H9 (cell line): ENCODE results near the gene TMEM201. TPM values are rescaled to one million over a fixed set of nuclear protein-coding genes. Genes with fewer than 3 reads are reported as not detected.

Source experiments
- DNase-seq: peaks from one replicate; pipeline ENCODE4 v3.0.0-alpha.2; 2017
- H2AFZ ChIP-seq: one replicate; pipeline ENCODE4 v1.6.1; 2013; ENCODE audit warnings: mild to moderate bottlenecking, low read length, control low read depth, moderate library complexity
- H2AK5ac ChIP-seq: 2 replicates; pipeline ENCODE4 v1.6.1; 2013; ENCODE audit warnings: low read length, control low read depth, mixed read lengths; ENCODE audit not compliant: insufficient read length
- H2BK120ac ChIP-seq: one replicate; pipeline ENCODE4 v1.6.1; 2013; ENCODE audit warnings: low read depth, mild to moderate bottlenecking, low read length, control low read depth, inconsistent platforms; ENCODE audit not compliant: poor library complexity, severe bottlenecking
- H2BK12ac ChIP-seq: 2 replicates; pipeline ENCODE4 v1.6.1; 2013; ENCODE audit warnings: low read length, control low read depth, mixed read lengths, low read depth; ENCODE audit not compliant: insufficient read length
- H2BK15ac ChIP-seq: 2 replicates; pipeline ENCODE4 v1.6.1; 2013; ENCODE audit warnings: low read depth, low read length, control low read depth
- H2BK20ac ChIP-seq: one replicate; pipeline ENCODE4 v1.6.1; 2013; ENCODE audit warnings: low read depth, mild to moderate bottlenecking, low read length, control low read depth, inconsistent platforms; ENCODE audit not compliant: poor library complexity, severe bottlenecking
- H2BK5ac ChIP-seq: 2 replicates; pipeline ENCODE4 v1.6.1; 2013; ENCODE audit warnings: low read length, control low read depth, mixed read lengths; ENCODE audit not compliant: insufficient read length
- H3K14ac ChIP-seq: 2 replicates; pipeline ENCODE4 v1.6.1; 2013; ENCODE audit warnings: low read length, control low read depth; ENCODE audit not compliant: insufficient read depth
- H3K18ac ChIP-seq: 2 replicates; pipeline ENCODE4 v1.6.1; 2013; ENCODE audit warnings: low read depth, mild to moderate bottlenecking, mixed read lengths, low read length, control low read depth; ENCODE audit not compliant: insufficient read length
- H3K23ac ChIP-seq: 2 replicates; pipeline ENCODE4 v1.6.1; 2013; ENCODE audit warnings: low read length, control low read depth, mixed read lengths, low read depth; ENCODE audit not compliant: insufficient read length
- H3K23me2 ChIP-seq: 2 replicates; pipeline ENCODE4 v1.6.1; 2013; ENCODE audit warnings: low read depth, mild to moderate bottlenecking, mixed read lengths, low read length, control low read depth; ENCODE audit not compliant: insufficient read length, poor library complexity, severe bottlenecking
- H3K27ac ChIP-seq: 2 replicates; pipeline ENCODE4 v1.5.1; 2013; ENCODE audit warnings: low read length, control low read depth, mixed read lengths, low read depth; ENCODE audit not compliant: insufficient read length
- H3K27me3 ChIP-seq: 2 replicates; pipeline ENCODE4 v1.6.1; 2013; ENCODE audit warnings: low read length, control low read depth, inconsistent platforms; ENCODE audit not compliant: insufficient read depth
- H3K4ac ChIP-seq: 2 replicates; pipeline ENCODE4 v1.6.1; 2013; ENCODE audit warnings: low read depth, mild to moderate bottlenecking, control low read depth, inconsistent platforms, low read length, moderate library complexity
- H3K4me1 ChIP-seq: 2 replicates; pipeline ENCODE4 v1.6.1; 2013; ENCODE audit warnings: low read length, control low read depth, inconsistent platforms; ENCODE audit not compliant: insufficient read depth
- H3K4me2 ChIP-seq: 2 replicates; pipeline ENCODE4 v1.6.1; 2013; ENCODE audit warnings: low read length, control low read depth, mixed read lengths; ENCODE audit not compliant: insufficient read length, insufficient read depth
- H3K56ac ChIP-seq: 2 replicates; pipeline ENCODE4 v1.6.1; 2013; ENCODE audit warnings: low read depth, mild to moderate bottlenecking, mixed read lengths, low read length, control low read depth; ENCODE audit not compliant: insufficient read length
- H3K79me1 ChIP-seq: 2 replicates; pipeline ENCODE4 v1.6.1; 2013; ENCODE audit warnings: low read depth, mild to moderate bottlenecking, moderate library complexity, low read length, control low read depth, inconsistent platforms; ENCODE audit not compliant: insufficient read depth, poor library complexity, severe bottlenecking
- H3K79me2 ChIP-seq: 2 replicates; pipeline ENCODE4 v1.6.1; 2013; ENCODE audit warnings: low read length, control low read depth, inconsistent platforms; ENCODE audit not compliant: insufficient read depth
- H3K9ac ChIP-seq: 2 replicates; pipeline ENCODE4 v1.6.1; 2013; ENCODE audit warnings: low read length, control low read depth, mixed read lengths; ENCODE audit not compliant: insufficient read length; ENCODE audit errors: extremely low read depth
- H3K9me3 ChIP-seq: one replicate; pipeline ENCODE4 v1.6.1; 2013; ENCODE audit warnings: low read depth, low read length, inconsistent platforms; ENCODE audit not compliant: control insufficient read depth
- H3T11ph ChIP-seq: one replicate; pipeline ENCODE4 v1.6.1; 2013; ENCODE audit warnings: mild to moderate bottlenecking, low read length, control low read depth, inconsistent platforms
- H4K20me1 ChIP-seq: one replicate; pipeline ENCODE4 v1.6.1; 2013; ENCODE audit not compliant: control insufficient read depth, insufficient read length, insufficient read depth
- H4K5ac ChIP-seq: 2 replicates; pipeline ENCODE4 v1.6.1; 2013; ENCODE audit warnings: low read depth, mild to moderate bottlenecking, mixed read lengths, low read length, control low read depth; ENCODE audit not compliant: insufficient read length
- H4K8ac ChIP-seq: replicated peaks from 2 replicates; pipeline ENCODE4 v1.6.1; 2013; ENCODE audit warnings: low read length, control low read depth, mixed read lengths, low read depth; ENCODE audit not compliant: insufficient read length
- H4K91ac ChIP-seq: 2 replicates; pipeline ENCODE4 v1.6.1; 2013; ENCODE audit warnings: low read depth, mild to moderate bottlenecking, moderate library complexity, mixed read lengths, low read length, control low read depth; ENCODE audit not compliant: insufficient read length
- H3K27ac Mint-ChIP-seq, 3 experiments: 2 replicates in 2 of 3; 3 replicates in 1 of 3; pipeline ENCODE4 v1.8.0; 2020 to 2021; ENCODE audit warnings: mixed read lengths in 3 of 3, mild to moderate bottlenecking in 1 of 3, moderate library complexity in 1 of 3
- H3K27me3 Mint-ChIP-seq: 2 replicates; pipeline ENCODE4 v1.8.0; 2021; ENCODE audit warnings: low read depth, mild to moderate bottlenecking, moderate library complexity, mixed read lengths
- H3K36me3 Mint-ChIP-seq, 3 experiments: 2 replicates in 2 of 3; 3 replicates in 1 of 3; pipeline ENCODE4 v1.8.0; 2020 to 2021; ENCODE audit warnings: low read depth in 3 of 3, mixed read lengths in 3 of 3; ENCODE audit not compliant: insufficient read depth in 1 of 3
- H3K4me1 Mint-ChIP-seq, 2 experiments: 2 replicates each; pipeline ENCODE4 v1.8.0; 2020; ENCODE audit warnings: mixed read lengths in 2 of 2
- H3K4me3 Mint-ChIP-seq, 2 experiments: 2 replicates in 1 of 2; 3 replicates in 1 of 2; pipeline ENCODE4 v1.8.0; 2020 to 2021; ENCODE audit warnings: mild to moderate bottlenecking in 2 of 2, mixed read lengths in 2 of 2, moderate library complexity in 1 of 2
- H3K9me3 Mint-ChIP-seq, 2 experiments: 2 replicates in 1 of 2; 3 replicates in 1 of 2; pipeline ENCODE4 v1.8.0; 2020; ENCODE audit warnings: mild to moderate bottlenecking in 2 of 2, mixed read lengths in 2 of 2, moderate library complexity in 1 of 2
- WGBS: extraction: QIAGEN DNeasy Blood & Tissue Kit; methylation state at CpG from one replicate; pipeline ENCODE4 v1.1.7; 2013; ENCODE audit warnings: missing lambda C conversion rate, low lambda C conversion rate, mixed read lengths; ENCODE audit not compliant: insufficient read length; ENCODE audit errors: extremely low coverage; 5-methylcytosine and 5-hydroxymethylcytosine counted together
- total RNA-seq: library from RNA; stranded (reverse); gene quantifications from 2 replicates; pipeline ENCODE4 v1.2.1, GENCODE V29; 2021
- TF ChIP-seq, protein P1 (sequence below): fragments of 200-600 bp; sonication (generic); conservative IDR thresholded peaks from 3 replicates; pipeline ENCODE4 v1.8.0; 2021; ENCODE audit warnings: antibody characterized with exemption, mild to moderate bottlenecking

TMEM201 gene
- total RNA-seq, 1 experiment from 2014 or later: 31.0 TPM

- peaks cover 7 to 47% (median 38%) of the 10 kb centered on the region in 3 experiments; a peak in 6 of 7 replicates for H3K36me3 Mint-ChIP-seq
- no peak overlapping the region for H2AK5ac ChIP-seq
These were observed 16.1 kb downstream of the TMEM201 start for GRCh38 chr1:9604836-9605235.

More at GRCh38 chr1:9604836-9605235, 16.1 kb downstream of the TMEM201 start:
- H2BK15ac ChIP-seq: no peak overlapping the region
- no peaks in the 10 kb centered on the region for H4K20me1 ChIP-seq
- H3K27me3 ChIP-seq: no peaks in the 10 kb centered on the region
- WGBS: no CpG with 5 or more reads among the region's 15 CpGs
- H3K4ac ChIP-seq: no peak overlapping the region
- H2BK5ac ChIP-seq: no peak overlapping the region
- no peak overlapping the region for H3T11ph ChIP-seq
- H3K23ac ChIP-seq: no peak overlapping the region
- no peaks in the 10 kb centered on the region for H3K27me3 Mint-ChIP-seq
- no peak overlapping the region for H2BK120ac ChIP-seq
- H3K79me2 ChIP-seq: no peaks in the 10 kb centered on the region
- no peak overlapping the region for H4K5ac ChIP-seq
- H3K27ac ChIP-seq: no peak overlapping the region
- no peak overlapping the region for H3K4me3 Mint-ChIP-seq
- no peak overlapping the region for H3K14ac ChIP-seq
- no peak overlapping the region for H3K56ac ChIP-seq
- no peak overlapping the region for H3K18ac ChIP-seq
- H3K9ac ChIP-seq: no peak overlapping the region
- H4K91ac ChIP-seq: no peak overlapping the region
- no peaks in the 10 kb centered on the region for H3K23me2 ChIP-seq
- no peaks in the 10 kb centered on the region for H3K9me3 ChIP-seq
- no peaks in the 10 kb centered on the region for H3K9me3 Mint-ChIP-seq
- no peak overlapping the region for H2BK20ac ChIP-seq
- H3K79me1 ChIP-seq: no peaks in the 10 kb centered on the region
- no peak overlapping the region for H4K8ac ChIP-seq
- TF ChIP-seq, protein P1, sequence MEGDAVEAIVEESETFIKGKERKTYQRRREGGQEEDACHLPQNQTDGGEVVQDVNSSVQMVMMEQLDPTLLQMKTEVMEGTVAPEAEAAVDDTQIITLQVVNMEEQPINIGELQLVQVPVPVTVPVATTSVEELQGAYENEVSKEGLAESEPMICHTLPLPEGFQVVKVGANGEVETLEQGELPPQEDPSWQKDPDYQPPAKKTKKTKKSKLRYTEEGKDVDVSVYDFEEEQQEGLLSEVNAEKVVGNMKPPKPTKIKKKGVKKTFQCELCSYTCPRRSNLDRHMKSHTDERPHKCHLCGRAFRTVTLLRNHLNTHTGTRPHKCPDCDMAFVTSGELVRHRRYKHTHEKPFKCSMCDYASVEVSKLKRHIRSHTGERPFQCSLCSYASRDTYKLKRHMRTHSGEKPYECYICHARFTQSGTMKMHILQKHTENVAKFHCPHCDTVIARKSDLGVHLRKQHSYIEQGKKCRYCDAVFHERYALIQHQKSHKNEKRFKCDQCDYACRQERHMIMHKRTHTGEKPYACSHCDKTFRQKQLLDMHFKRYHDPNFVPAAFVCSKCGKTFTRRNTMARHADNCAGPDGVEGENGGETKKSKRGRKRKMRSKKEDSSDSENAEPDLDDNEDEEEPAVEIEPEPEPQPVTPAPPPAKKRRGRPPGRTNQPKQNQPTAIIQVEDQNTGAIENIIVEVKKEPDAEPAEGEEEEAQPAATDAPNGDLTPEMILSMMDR: no peak
- H2BK12ac ChIP-seq: no peak overlapping the region
- no peak overlapping the region for H3K4me2 ChIP-seq
- H3K4me1 Mint-ChIP-seq: no peaks in the 10 kb centered on the region
- no peak overlapping the region for H2AFZ ChIP-seq
- no peak overlapping the region; a peak in 1 of 7 replicates for H3K27ac Mint-ChIP-seq
- no peak for DNase-seq
- H3K4me1 ChIP-seq: no peaks in the 10 kb centered on the region
